HepG2 (cell line): Measurements from ENCODE around the gene GRK6. TPM values are rescaled to one million over a fixed set of nuclear protein-coding genes. Genes with fewer than 3 reads are reported as not detected.
A peak's percentile ranks its signal among the peaks of the same experiment; 100 is the strongest.

ENCODE experiments used
- AGO2 ChIP-seq: fragments of 200-400 bp; formaldehyde crosslinking; optimal IDR thresholded peaks from 2 replicates; pipeline ENCODE3; 2017; ENCODE audit warnings: mild to moderate bottlenecking, low read depth, low read length, moderate library complexity
- HES4 ChIP-seq: sonication (generic); formaldehyde crosslinking; IDR thresholded peaks from 2 replicates; pipeline ENCODE4 v1.9.0; 2021; ENCODE audit warnings: mild to moderate bottlenecking, missing genetic modification reagents, borderline replicate concordance
- HMG20B ChIP-seq: conservative IDR thresholded peaks from 2 replicates; pipeline ENCODE4 v1.6.1; 2016; ENCODE audit warnings: missing genetic modification reagents, missing compliant biosample characterization
- HNRNPLL ChIP-seq: fragments of 200-400 bp; formaldehyde crosslinking; IDR thresholded peaks from 2 replicates; pipeline ENCODE4 v1.6.1; 2017; ENCODE audit warnings: mild to moderate bottlenecking, low read depth, low read length; ENCODE audit not compliant: poor library complexity, severe bottlenecking
- JUN ChIP-seq: sonication (generic); formaldehyde crosslinking; IDR thresholded peaks from 2 replicates; pipeline ENCODE4 v1.4.0; 2020; ENCODE audit warnings: mild to moderate bottlenecking, missing genetic modification reagents
- KDM2A ChIP-seq: sonication (generic); formaldehyde crosslinking; IDR thresholded peaks from 2 replicates; pipeline ENCODE4 v1.4.0; 2020; ENCODE audit warnings: low read depth, missing genetic modification reagents, borderline replicate concordance
- MIER3 ChIP-seq: IDR thresholded peaks from 2 replicates; pipeline ENCODE4 v1.6.1; 2016; ENCODE audit warnings: missing compliant biosample characterization, borderline replicate concordance
- NFE2L2 ChIP-seq: fragments of 150-350 bp; IDR thresholded peaks from 2 replicates; pipeline ENCODE4 v1.6.1; 2014; ENCODE audit warnings: low read length
- TRIM24 ChIP-seq: sonication (generic); formaldehyde crosslinking; IDR thresholded peaks from 2 replicates; pipeline ENCODE4 v1.8.0; 2022; ENCODE audit warnings: mild to moderate bottlenecking, missing genetic modification reagents
- ZBTB7B ChIP-seq: sonication (generic); formaldehyde crosslinking; IDR thresholded peaks from 2 replicates; pipeline ENCODE4 v1.4.0; 2020; ENCODE audit warnings: missing genetic modification reagents
- ZNF101 ChIP-seq: sonication (generic); formaldehyde crosslinking; IDR thresholded peaks from 2 replicates; pipeline ENCODE4 v1.4.0; 2020; ENCODE audit warnings: mild to moderate bottlenecking, low read depth, missing genetic modification reagents, borderline replicate concordance
- polyA plus RNA-seq, 8 experiments: library from polyadenylated mRNA; depleted of rRNA in 3 of 8; stranded (reverse) in 7 of 8; unstranded in 1 of 8; fragments of >200 nt; fragmentation: Illumina TruSeq in 4 of 8; extraction: Trizol in 4 of 8; gene quantifications; 2 replicates each; pipeline versions ENCODE4 v1.2.1 to v1.2.3, GENCODE V29; 2011 to 2016; ENCODE audit warnings: low read depth in 4 of 8, missing spikeins in 1 of 8, mixed read lengths in 1 of 8; ENCODE audit not compliant: insufficient read depth in 1 of 8
- total RNA-seq, 5 experiments: library from RNA; depleted of rRNA; stranded (reverse); fragments of >200 nt; fragmentation: Illumina TruSeq; extraction: Trizol; gene quantifications; 2 replicates each; pipeline ENCODE4 v1.2.3, GENCODE V29; 2016; ENCODE audit warnings: low read depth in 1 of 5
- TF ChIP-seq, protein P1 (sequence below): sonication (generic); formaldehyde crosslinking; IDR thresholded peaks from 2 replicates; pipeline ENCODE4 v1.4.0; 2020; ENCODE audit warnings: missing genetic modification reagents, borderline replicate concordance
- TF ChIP-seq, protein P2 (sequence below): IDR thresholded peaks from 2 replicates; pipeline ENCODE4 v1.6.1; 2016; ENCODE audit warnings: missing compliant biosample characterization, missing genetic modification reagents, borderline replicate concordance
- TF ChIP-seq, protein P3 (sequence below): sonication (generic); formaldehyde crosslinking; IDR thresholded peaks from 2 replicates; pipeline ENCODE4 v1.5.1; 2020; ENCODE audit warnings: mild to moderate bottlenecking, missing genetic modification reagents, borderline replicate concordance
- TF ChIP-seq, protein P4 (sequence below): sonication (generic); formaldehyde crosslinking; IDR thresholded peaks from 2 replicates; pipeline ENCODE4 v1.4.0; 2020; ENCODE audit warnings: mild to moderate bottlenecking, missing genetic modification reagents

GRK6 gene
- total and polyA plus RNA-seq, 2 of the 13 experiments (the other 11 are each of a cell fraction or from before 2014, with no cell fraction given) = 13.2 to 19.9 TPM

DNA sequence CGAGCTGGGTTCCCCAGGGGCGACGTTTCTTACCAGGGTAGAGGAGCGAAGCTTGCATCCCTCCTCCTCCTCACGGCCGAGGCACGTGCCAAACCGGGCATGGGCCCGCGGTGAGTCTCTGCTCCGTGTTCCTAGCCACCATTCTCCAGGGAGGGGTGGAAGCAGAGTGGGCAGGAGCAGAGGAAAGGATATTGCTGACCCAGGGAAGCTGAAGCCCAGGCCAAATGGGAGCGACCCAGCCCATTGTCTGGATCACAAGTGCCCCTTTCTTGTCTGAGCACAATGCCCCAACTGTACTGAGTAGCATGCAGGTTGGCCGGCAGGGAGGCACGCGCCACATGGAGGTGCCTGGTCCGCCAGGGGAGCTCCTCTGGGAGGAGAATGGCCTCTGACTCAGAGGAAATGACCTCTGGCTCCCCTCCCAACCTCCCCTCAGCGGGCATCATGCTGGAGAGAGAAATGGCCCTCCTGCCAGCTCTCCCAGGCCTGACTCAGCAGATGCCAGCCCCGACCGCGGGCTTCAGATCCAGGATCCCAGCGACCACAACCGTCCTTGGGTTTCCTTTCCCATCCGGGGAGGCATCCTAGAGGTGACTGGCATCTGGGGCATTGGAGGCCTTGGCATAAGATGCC is 21.3 kb downstream of the GRK6 start (continued):
- TF ChIP-seq, protein P1, sequence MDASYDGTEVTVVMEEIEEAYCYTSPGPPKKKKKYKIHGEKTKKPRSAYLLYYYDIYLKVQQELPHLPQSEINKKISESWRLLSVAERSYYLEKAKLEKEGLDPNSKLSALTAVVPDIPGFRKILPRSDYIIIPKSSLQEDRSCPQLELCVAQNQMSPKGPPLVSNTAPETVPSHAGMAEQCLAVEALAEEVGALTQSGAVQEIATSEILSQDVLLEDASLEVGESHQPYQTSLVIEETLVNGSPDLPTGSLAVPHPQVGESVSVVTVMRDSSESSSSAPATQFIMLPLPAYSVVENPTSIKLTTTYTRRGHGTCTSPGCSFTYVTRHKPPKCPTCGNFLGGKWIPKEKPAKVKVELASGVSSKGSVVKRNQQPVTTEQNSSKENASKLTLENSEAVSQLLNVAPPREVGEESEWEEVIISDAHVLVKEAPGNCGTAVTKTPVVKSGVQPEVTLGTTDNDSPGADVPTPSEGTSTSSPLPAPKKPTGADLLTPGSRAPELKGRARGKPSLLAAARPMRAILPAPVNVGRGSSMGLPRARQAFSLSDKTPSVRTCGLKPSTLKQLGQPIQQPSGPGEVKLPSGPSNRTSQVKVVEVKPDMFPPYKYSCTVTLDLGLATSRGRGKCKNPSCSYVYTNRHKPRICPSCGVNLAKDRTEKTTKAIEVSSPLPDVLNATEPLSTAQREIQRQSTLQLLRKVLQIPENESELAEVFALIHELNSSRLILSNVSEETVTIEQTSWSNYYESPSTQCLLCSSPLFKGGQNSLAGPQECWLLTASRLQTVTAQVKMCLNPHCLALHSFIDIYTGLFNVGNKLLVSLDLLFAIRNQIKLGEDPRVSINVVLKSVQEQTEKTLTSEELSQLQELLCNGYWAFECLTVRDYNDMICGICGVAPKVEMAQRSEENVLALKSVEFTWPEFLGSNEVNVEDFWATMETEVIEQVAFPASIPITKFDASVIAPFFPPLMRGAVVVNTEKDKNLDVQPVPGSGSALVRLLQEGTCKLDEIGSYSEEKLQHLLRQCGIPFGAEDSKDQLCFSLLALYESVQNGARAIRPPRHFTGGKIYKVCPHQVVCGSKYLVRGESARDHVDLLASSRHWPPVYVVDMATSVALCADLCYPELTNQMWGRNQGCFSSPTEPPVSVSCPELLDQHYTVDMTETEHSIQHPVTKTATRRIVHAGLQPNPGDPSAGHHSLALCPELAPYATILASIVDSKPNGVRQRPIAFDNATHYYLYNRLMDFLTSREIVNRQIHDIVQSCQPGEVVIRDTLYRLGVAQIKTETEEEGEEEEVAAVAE (CRISPR knock-in tag) = peak; percentile 60; the same call in 1 of the 2 replicates
- TF ChIP-seq MIER3 (CRISPR knock-in tag) (peak; percentile 53; the same call in 1 of the 2 replicates), HES4 (peak; percentile 21; the same call in 1 of the 2 replicates), HNRNPLL (no peak), JUN (peak; percentile 63), ZBTB7B (CRISPR knock-in tag) (0 out of 2 replicates have a peak, but pooled peaks have one; percentile 42), NFE2L2 (0 out of 2 replicates have a peak, but pooled peaks have one; percentile 4), HMG20B (CRISPR knock-in tag) (0 out of 2 replicates have a peak, but pooled peaks have one; percentile 21), KDM2A (peak; percentile 85), AGO2 (peak; percentile 20), ZNF101 (peak; percentile 71; the same call in 1 of the 2 replicates), TRIM24 (CRISPR knock-in tag) (no peak)
- TF ChIP-seq, protein P2, sequence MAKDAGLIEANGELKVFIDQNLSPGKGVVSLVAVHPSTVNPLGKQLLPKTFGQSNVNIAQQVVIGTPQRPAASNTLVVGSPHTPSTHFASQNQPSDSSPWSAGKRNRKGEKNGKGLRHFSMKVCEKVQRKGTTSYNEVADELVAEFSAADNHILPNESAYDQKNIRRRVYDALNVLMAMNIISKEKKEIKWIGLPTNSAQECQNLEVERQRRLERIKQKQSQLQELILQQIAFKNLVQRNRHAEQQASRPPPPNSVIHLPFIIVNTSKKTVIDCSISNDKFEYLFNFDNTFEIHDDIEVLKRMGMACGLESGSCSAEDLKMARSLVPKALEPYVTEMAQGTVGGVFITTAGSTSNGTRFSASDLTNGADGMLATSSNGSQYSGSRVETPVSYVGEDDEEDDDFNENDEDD (CRISPR knock-in tag) = peak; percentile 77; the same call in 1 of the 2 replicates
- TF ChIP-seq, protein P3, sequence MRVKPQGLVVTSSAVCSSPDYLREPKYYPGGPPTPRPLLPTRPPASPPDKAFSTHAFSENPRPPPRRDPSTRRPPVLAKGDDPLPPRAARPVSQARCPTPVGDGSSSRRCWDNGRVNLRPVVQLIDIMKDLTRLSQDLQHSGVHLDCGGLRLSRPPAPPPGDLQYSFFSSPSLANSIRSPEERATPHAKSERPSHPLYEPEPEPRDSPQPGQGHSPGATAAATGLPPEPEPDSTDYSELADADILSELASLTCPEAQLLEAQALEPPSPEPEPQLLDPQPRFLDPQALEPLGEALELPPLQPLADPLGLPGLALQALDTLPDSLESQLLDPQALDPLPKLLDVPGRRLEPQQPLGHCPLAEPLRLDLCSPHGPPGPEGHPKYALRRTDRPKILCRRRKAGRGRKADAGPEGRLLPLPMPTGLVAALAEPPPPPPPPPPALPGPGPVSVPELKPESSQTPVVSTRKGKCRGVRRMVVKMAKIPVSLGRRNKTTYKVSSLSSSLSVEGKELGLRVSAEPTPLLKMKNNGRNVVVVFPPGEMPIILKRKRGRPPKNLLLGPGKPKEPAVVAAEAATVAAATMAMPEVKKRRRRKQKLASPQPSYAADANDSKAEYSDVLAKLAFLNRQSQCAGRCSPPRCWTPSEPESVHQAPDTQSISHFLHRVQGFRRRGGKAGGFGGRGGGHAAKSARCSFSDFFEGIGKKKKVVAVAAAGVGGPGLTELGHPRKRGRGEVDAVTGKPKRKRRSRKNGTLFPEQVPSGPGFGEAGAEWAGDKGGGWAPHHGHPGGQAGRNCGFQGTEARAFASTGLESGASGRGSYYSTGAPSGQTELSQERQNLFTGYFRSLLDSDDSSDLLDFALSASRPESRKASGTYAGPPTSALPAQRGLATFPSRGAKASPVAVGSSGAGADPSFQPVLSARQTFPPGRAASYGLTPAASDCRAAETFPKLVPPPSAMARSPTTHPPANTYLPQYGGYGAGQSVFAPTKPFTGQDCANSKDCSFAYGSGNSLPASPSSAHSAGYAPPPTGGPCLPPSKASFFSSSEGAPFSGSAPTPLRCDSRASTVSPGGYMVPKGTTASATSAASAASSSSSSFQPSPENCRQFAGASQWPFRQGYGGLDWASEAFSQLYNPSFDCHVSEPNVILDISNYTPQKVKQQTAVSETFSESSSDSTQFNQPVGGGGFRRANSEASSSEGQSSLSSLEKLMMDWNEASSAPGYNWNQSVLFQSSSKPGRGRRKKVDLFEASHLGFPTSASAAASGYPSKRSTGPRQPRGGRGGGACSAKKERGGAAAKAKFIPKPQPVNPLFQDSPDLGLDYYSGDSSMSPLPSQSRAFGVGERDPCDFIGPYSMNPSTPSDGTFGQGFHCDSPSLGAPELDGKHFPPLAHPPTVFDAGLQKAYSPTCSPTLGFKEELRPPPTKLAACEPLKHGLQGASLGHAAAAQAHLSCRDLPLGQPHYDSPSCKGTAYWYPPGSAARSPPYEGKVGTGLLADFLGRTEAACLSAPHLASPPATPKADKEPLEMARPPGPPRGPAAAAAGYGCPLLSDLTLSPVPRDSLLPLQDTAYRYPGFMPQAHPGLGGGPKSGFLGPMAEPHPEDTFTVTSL = no peak
- TF ChIP-seq, protein P4, sequence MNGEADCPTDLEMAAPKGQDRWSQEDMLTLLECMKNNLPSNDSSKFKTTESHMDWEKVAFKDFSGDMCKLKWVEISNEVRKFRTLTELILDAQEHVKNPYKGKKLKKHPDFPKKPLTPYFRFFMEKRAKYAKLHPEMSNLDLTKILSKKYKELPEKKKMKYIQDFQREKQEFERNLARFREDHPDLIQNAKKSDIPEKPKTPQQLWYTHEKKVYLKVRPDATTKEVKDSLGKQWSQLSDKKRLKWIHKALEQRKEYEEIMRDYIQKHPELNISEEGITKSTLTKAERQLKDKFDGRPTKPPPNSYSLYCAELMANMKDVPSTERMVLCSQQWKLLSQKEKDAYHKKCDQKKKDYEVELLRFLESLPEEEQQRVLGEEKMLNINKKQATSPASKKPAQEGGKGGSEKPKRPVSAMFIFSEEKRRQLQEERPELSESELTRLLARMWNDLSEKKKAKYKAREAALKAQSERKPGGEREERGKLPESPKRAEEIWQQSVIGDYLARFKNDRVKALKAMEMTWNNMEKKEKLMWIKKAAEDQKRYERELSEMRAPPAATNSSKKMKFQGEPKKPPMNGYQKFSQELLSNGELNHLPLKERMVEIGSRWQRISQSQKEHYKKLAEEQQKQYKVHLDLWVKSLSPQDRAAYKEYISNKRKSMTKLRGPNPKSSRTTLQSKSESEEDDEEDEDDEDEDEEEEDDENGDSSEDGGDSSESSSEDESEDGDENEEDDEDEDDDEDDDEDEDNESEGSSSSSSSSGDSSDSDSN (CRISPR knock-in tag) = peak; percentile 71
